Glomerular endothelial cell (primary cell): Measurements from ENCODE around the gene CIRBP. TPM values are rescaled to one million over a fixed set of nuclear protein-coding genes. Genes with fewer than 3 reads are reported as not detected.

Experiments
- DNase-seq: peaks from one replicate; pipeline ENCODE4 v3.0.0-alpha.2; 2011; ENCODE audit warnings: low read depth, low spot score; ENCODE audit errors: extremely low read depth
- total RNA-seq: library from RNA; depleted of rRNA; stranded (reverse); fragments of >200 nt; gene quantifications from 2 replicates; pipeline ENCODE4 v1.2.3, GENCODE V29; 2015

Gene CIRBP
- total RNA-seq, 1 donor from 2014 or later = 231 TPM

GRCh38 chr19:1266129-1266915 is 2.8 kb upstream of the CIRBP start:
- DNase-seq = no peak

DNA sequence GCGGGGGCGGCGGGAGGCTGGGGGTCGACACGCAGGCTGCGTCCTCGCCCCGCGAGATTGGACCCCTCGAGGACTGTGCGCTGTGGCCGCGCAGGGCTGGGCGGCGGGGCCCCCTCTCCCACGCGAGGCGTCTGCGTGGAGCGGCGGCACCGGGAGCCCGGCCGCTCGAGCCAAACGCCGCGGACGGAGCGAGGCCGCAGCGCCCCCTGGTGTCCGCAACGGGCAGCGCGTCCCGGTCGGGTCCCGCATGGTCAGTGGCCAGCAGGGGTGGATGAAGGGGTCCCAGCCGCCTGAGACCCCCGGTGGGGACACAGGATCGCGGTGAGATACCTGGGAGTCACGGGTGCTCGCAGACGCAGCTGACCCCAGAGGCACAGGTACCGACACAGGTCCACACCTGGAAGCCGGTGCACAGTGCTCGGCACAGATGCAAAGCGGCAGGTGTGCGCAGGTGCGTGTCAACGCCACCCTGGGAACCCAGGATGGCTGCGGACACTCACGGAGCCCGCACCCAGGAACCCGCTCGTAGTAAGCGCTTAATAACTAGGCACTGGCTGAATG is 2.1 kb upstream of the CIRBP start:
- no peak for DNase-seq

DNA sequence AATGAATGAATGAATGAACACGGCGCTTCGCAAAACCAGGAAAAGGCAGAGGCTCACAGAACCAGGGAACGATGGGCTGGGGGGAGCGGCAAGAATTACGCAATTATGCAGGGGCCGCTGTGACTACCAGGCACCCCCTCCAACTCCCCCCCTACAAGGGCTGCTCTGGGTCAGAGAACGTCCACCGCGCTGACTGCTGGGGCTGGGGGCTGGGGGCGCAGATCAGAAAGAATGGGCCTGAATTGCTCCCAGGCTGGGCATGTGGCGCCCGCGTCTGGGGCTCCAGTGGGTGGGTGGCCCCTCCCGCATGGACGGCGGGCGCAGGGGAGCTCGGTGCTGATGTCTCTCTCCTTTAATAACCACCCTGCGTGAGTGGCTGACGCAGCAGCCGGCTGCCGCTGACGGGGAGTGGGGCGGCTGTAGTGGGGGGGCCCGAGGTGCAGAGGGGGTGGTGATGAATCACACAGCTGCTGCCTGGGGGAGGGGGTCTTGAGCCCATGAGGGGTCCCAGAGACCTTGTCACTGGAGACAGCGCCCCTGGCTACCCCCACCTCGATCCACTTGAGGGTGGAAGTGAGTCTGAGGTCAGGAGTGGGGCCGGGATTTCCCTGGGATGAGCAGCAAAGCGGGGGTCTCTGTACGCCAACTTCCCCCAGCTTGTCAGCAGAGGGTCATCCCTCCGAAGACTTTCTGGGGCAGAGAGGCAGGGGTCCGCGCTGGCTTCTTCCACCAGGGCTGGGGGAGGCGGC is 1.5 kb upstream of the CIRBP start:
- DNase-seq = no peak

GRCh38 chr19:1268226-1269064 is 687 bp upstream of the CIRBP start:
- no peak for DNase-seq

- no peak for DNase-seq
These were observed 513 bp downstream of the CIRBP start for GRCh38 chr19:1269478-1270212.

- DNase-seq = no peak
These were observed 1.2 kb downstream of the CIRBP start for GRCh38 chr19:1270213-1270853.

- DNase-seq = no peak
These were observed 1.9 kb downstream of the CIRBP start for GRCh38 chr19:1270854-1271527.

GRCh38 chr19:1271528-1272422 is 2.6 kb downstream of the CIRBP start:
- no peak for DNase-seq

DNA sequence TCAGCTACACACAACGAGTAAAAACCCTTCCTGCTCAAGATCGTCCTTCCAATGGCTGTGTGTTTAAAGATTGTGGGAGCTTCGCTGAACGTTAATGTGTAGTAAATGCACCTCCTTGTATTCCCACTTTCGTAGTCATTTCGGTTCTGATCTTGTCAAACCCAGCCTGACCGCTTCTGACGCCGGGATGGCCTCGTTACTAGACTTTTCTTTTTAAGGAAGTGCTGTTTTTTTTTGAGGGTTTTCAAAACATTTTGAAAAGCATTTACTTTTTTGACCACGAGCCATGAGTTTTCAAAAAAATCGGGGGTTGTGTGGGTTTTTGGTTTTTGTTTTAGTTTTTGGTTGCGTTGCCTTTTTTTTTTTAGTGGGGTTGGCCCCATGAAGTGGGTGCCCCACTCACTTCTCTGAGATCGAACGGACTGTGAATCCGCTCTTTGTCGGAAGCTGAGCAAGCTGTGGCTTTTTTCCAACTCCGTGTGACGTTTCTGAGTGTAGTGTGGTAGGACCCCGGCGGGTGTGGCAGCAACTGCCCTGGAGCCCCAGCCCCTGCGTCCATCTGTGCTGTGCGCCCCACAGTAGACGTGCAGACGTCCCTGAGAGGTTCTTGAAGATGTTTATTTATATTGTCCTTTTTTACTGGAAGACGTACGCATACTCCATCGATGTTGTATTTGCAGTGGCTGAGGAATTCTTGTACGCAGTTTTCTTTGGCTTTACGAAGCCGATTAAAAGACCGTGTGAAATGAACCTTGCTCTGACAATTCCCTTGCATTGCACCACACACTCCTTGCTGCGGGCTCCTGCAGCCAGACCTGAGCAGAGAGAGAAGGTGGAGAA is 3.5 kb downstream of the CIRBP start:
- no peak for DNase-seq

DNA sequence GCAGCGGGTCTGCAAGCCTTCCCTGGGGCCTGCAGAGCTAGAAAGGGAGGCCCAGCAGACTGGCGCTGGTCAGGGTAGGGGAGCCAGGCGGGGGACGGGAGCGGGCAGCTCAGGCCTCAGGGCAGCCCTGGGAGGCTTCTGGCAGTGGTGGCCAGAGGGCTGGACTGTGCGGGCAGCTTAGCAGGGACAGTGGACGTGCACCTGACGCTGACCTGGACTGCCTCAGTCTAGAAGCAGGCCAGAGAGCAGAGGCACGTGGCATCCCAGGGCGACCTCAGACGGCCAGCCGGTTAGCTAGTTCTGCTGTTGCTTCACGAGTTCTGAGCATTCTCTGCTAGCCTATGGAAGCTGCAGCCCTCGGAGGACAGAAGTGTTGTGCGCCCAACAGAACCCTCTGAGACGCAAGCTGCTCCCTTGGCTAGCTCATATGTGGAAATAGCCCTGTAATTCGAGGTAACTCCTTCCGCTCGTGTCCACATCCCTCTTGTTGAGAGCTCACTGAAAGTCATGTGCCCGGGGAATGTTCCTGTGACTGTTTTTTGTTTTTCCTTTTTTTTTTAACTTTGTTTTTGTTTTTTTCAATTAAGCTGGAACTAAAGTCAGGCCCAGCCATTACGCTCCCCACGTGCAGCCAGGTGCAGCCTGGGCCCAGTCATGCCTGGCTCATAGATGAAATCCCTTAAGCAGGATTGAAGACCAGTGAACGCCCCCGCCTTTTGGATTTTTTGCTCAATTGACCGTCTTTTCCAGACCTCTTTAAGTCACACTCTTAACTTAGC is 4.3 kb downstream of the CIRBP start:
- DNase-seq = no peak

DNA sequence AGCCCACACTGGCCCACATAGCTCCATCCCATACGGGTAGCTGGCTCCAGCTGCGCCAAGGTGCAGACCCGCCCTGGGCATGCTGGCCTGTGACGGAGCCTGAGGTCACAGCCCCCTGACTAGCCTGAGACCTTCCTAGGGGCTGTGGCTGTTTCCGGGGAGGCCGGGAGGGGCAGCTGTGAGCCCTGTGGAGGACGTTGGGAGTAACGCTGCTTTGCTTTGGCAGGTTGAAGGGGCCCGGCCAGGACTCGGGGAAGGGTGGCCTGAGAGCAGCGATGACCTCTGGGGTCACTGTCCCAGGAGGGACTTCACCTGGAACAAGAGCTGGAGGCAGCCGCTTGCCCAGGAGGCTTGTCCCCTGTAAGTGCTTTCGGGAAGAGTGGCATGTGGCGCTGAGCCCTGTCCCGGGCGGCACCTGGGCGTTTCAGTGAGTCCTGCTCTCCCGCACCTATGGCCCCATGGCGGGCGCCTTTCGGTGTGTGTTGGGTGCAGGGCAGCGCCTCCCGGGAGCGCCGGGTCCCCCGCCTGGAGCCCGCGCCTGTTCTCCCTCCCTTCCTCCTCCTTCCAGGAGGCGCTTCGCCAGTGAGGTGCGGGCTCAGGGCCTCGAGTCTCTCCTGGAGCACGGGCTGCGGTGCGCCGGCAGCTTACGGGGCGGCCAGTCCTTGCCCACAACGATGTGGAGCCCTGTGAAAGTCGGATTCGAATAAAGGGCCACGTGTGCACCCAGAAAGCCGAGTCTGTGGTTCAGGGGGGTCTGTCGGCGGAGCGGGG is 5.1 kb downstream of the CIRBP start:
- DNase-seq = no peak

- no peak for DNase-seq
These were observed 5.7 kb downstream of the CIRBP start for GRCh38 chr19:1274852-1275259.

- no peak for DNase-seq
These were observed 6.3 kb downstream of the CIRBP start, which contains the start of gene FAM174C for GRCh38 chr19:1275260-1275975. Gene FAM174C, plus strand, starts transcription at chr19:1275530. Its CDS starts 20 bp downstream, at chr19:1275550.

DNA sequence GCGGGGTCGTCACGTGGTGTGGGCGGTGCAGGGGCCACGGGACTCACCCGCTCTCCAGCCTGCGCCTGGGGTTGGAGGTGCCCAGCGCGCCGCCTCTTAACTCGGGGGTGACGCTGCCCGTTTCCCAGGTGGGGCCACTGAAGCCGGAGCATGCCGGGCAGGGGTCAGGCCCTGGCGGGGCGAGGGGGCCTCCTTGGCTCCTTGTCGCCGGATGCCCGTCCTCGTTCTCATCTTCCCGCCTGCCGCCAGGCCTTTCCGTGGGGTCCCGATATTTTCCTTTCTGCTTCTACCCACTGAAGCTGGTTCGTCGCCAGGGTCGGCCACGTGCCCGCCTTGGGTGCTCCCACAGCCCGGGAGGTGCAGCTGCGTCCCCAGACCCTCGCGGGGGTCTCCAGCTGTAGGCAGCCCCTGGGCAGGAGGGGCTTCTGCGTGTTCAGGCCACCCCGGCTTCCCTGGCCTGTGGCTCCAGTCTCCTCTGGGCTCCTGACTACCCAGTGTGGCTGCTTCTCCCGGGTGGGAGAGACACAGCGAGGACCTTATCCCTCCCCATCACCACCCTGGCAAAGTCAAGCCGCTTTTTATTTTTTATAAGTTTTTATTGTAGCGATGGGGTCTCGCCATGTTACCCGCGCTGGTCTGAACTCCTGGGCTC is 7.0 kb downstream of the CIRBP start:
- no peak for DNase-seq

DNA sequence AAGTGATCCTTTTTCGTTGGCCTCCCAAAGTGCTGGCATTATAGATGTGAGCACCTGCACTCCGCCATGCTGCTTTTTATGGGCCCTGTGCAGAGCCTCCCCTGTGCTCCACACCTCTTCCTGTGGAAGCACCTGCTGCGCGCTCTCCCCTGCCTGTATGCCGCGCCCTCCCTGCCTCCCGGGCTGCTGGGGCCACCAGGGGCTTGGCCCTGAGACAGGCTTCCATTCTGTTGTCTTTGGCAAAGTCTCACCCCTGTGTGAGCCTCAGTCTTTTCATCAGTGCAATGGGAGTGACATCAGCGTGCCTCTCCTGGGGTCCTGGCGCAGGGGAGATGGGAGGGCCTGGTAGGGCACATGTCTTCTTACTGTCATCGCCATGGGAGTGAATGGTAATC is 7.5 kb downstream of the CIRBP start:
- DNase-seq = no peak
